PFSK-1 (cell line): ENCODE results near the gene DCC.

ENCODE experiments used
- POLR2AphosphoS5 ChIP-seq: IDR thresholded peaks from 2 replicates; pipeline ENCODE4 v1.6.1; 2012; ENCODE audit warnings: low read depth, mild to moderate bottlenecking, control low read depth, low read length, moderate library complexity
- SIN3A ChIP-seq: IDR thresholded peaks from 2 replicates; pipeline ENCODE4 v1.6.1; 2012; ENCODE audit warnings: mild to moderate bottlenecking, low read length, moderate library complexity, borderline replicate concordance; ENCODE audit not compliant: insufficient read depth

DNA sequence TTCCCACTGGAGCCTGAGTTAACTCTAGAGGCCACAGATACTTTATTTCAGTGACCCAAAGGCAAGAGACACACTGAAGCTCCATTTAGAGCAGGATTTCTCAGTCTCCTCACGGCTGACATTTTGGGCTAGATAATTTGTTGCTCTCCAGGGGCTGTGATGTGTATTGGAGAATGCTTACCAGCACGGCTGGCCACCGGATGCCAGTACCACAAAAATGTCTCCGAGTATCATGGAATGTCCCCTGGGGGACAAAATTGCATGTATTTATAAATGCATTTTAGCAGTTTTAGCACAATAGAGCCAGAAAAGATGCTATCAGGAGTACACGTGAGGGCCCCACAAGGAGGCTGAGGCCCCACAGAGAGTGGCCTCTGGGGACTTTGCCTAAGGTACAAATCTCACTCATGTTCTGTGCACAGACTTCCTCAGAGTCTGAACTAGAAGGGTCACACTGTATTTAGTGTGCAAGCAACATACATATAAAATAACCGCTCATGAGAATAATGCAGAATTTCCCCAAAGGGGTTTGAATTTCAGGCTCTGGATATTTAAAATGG, 20.5 kb upstream of the DCC start:
- no peak for TF ChIP-seq POLR2AphosphoS5
- TF ChIP-seq SIN3A, result no peak
